ENCODE measurements around the gene GRAP2. TPM values are rescaled to one million over a fixed set of nuclear protein-coding genes. Genes with fewer than 3 reads are reported as not detected.

Gene GRAP2
- polyA plus RNA-seq, 1 donor (not counting 4 experiments of a cell fraction or from before 2014, with no cell fraction given), result not detected

DNA sequence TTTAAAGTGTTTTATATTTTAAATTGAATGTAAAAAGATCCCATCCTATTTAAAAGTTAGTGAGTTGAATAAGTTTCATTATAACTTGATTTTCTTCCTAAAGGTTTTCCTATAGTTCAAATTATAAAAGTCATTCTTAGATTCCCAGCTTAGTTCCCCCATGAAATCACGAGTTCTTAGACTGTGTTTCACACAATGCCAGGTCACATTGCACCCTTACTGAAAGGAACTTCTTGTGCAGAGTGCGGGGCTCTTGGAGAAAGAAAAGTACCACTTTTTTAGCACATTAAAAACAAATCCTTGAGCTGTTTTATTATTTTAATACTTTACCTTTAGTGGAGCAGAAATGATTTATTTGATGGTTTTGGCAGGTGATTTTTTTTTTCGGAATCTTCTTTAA, 15.6 kb downstream of the GRAP2 start:
- dilution Hi-C loops (cut with MboI; ENCODE audit: extremely low pct_ligation_motif_present, low sequenced_read_pairs), result no loop called here
- H3K36me3 ChIP-seq (ENCODE audit: control insufficient read depth in 2 of 2, extremely low read depth in 1 of 2, insufficient read depth in 2 of 2, low read length in 2 of 2), result no peaks in the 10 kb centered on the region
- TF ChIP-seq, protein P1, sequence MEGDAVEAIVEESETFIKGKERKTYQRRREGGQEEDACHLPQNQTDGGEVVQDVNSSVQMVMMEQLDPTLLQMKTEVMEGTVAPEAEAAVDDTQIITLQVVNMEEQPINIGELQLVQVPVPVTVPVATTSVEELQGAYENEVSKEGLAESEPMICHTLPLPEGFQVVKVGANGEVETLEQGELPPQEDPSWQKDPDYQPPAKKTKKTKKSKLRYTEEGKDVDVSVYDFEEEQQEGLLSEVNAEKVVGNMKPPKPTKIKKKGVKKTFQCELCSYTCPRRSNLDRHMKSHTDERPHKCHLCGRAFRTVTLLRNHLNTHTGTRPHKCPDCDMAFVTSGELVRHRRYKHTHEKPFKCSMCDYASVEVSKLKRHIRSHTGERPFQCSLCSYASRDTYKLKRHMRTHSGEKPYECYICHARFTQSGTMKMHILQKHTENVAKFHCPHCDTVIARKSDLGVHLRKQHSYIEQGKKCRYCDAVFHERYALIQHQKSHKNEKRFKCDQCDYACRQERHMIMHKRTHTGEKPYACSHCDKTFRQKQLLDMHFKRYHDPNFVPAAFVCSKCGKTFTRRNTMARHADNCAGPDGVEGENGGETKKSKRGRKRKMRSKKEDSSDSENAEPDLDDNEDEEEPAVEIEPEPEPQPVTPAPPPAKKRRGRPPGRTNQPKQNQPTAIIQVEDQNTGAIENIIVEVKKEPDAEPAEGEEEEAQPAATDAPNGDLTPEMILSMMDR (optimal IDR thresholded peaks at IDR 0.05 in 1 of 3, IDR thresholded peaks at IDR 0.05 in 1 of 3, conservative IDR thresholded peaks at IDR 0.05 in 1 of 3; ENCODE audit: extremely low read depth in 1 of 3, insufficient read depth in 2 of 3, low read length in 3 of 3), result no peak
- no peak for TF ChIP-seq EZH2 (IDR thresholded peaks at IDR 0.05; ENCODE audit: low read length)
- no peak overlapping the region for H3K4me2 ChIP-seq (ENCODE audit: control insufficient read depth, extremely low read depth, insufficient read depth, low read depth, low read length)
- no peaks in the 10 kb centered on the region for H3K4me1 ChIP-seq (ENCODE audit: control insufficient read depth, extremely low read depth, insufficient read depth, low read length)
- FAIRE-seq (no peak), DNase-seq (ENCODE audit: low read depth, low spot score) (no peak)
- H4K20me1 ChIP-seq (ENCODE audit: control insufficient read depth, extremely low read depth, insufficient read depth, low read length), result no peaks in the 10 kb centered on the region
- peaks cover 25% of the 10 kb centered on the region for H3K27me3 ChIP-seq (ENCODE audit: control insufficient read depth, extremely low read depth, insufficient read depth, low read length)
- no peaks in the 10 kb centered on the region for H3K79me2 ChIP-seq (ENCODE audit: control insufficient read depth, insufficient read depth, low read length)
- no peaks in the 10 kb centered on the region for H3K9me1 ChIP-seq (ENCODE audit: control insufficient read depth, extremely low read depth, insufficient read depth, low read length)
- H3K9ac ChIP-seq (ENCODE audit: control insufficient read depth, extremely low read depth, insufficient read depth, low read length), result no peak overlapping the region
- no peak overlapping the region for H2AFZ ChIP-seq (ENCODE audit: control insufficient read depth, low read length)
- no peaks in the 10 kb centered on the region for H3K9me3 ChIP-seq (ENCODE audit: control insufficient read depth, low read depth, low read length)
- no peak overlapping the region for H3K27ac ChIP-seq (ENCODE audit: control insufficient read depth, insufficient read depth, low read length)
- H3K4me3 ChIP-seq (ENCODE audit: control insufficient read depth in 2 of 3, extremely low read depth in 1 of 3, insufficient read depth in 2 of 3, low read depth in 1 of 3, low read length in 3 of 3), result no peak overlapping the region

DNA sequence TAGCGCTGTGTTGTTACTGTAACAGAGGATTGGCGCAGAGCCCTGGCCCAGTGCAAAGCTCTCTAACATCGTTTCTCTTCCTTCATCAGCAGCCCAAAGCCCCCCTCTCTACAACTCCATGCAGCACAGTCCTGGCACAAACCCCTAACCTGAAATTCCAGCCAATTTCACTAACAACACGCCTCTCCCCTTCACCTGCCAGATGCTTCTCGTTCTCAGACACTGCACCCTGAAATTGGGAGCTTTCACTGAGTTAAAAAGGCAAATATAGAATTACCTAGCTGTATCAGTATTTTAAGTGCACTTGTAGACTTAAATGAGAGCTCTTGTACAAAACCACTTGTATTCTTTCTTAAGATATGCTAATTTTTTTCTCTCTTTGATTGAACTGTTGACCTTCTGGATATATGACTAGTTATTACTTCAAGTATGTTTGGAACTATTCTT, 16.3 kb downstream of the GRAP2 start:
- TF ChIP-seq, protein P1 (optimal IDR thresholded peaks at IDR 0.05 in 1 of 3, IDR thresholded peaks at IDR 0.05 in 1 of 3, conservative IDR thresholded peaks at IDR 0.05 in 1 of 3; ENCODE audit: extremely low read depth in 1 of 3, insufficient read depth in 2 of 3, low read length in 3 of 3), result no peak
- TF ChIP-seq EZH2 (IDR thresholded peaks at IDR 0.05; ENCODE audit: low read length), result no peak
- no peak overlapping the region for H3K4me2 ChIP-seq (ENCODE audit: control insufficient read depth, extremely low read depth, insufficient read depth, low read depth, low read length)
- FAIRE-seq (no peak), DNase-seq (ENCODE audit: low read depth, low spot score) (no peak)
- no peaks in the 10 kb centered on the region for H4K20me1 ChIP-seq (ENCODE audit: control insufficient read depth, extremely low read depth, insufficient read depth, low read length)
- no peaks in the 10 kb centered on the region for H3K9me1 ChIP-seq (ENCODE audit: control insufficient read depth, extremely low read depth, insufficient read depth, low read length)
- H3K4me3 ChIP-seq (ENCODE audit: control insufficient read depth in 2 of 3, extremely low read depth in 1 of 3, insufficient read depth in 2 of 3, low read depth in 1 of 3, low read length in 3 of 3), result no peak overlapping the region
- dilution Hi-C loops (cut with MboI; ENCODE audit: extremely low pct_ligation_motif_present, low sequenced_read_pairs), result no loop called here
- H2AFZ ChIP-seq (ENCODE audit: control insufficient read depth, low read length), result no peak overlapping the region
- H3K9me3 ChIP-seq (ENCODE audit: control insufficient read depth, low read depth, low read length), result no peaks in the 10 kb centered on the region
- no peak overlapping the region for H3K27ac ChIP-seq (ENCODE audit: control insufficient read depth, insufficient read depth, low read length)
- H3K36me3 ChIP-seq (ENCODE audit: control insufficient read depth in 2 of 2, extremely low read depth in 1 of 2, insufficient read depth in 2 of 2, low read length in 2 of 2), result no peaks in the 10 kb centered on the region
- no peaks in the 10 kb centered on the region for H3K79me2 ChIP-seq (ENCODE audit: control insufficient read depth, insufficient read depth, low read length)
- H3K9ac ChIP-seq (ENCODE audit: control insufficient read depth, extremely low read depth, insufficient read depth, low read length), result no peak overlapping the region
- H3K27me3 ChIP-seq (ENCODE audit: control insufficient read depth, extremely low read depth, insufficient read depth, low read length), result peaks cover 25% of the 10 kb centered on the region
- no peaks in the 10 kb centered on the region for H3K4me1 ChIP-seq (ENCODE audit: control insufficient read depth, extremely low read depth, insufficient read depth, low read length)

Data from keratinocyte (primary cell).